ENCODE data around the gene HDAC4. TPM values are rescaled to one million over a fixed set of nuclear protein-coding genes. Genes with fewer than 3 reads are reported as not detected.

The HDAC4 gene
- total and polyA plus RNA-seq, 2 of the 4 experiments (the other 2 are of a cell fraction): 4.1 to 7.2 TPM

- TF ChIP-seq RAD21 (IDR thresholded peaks at IDR 0.05; ENCODE audit: low read length) (no peak), FOS (IDR thresholded peaks at IDR 0.05; ENCODE audit: low read depth, low read length) (no peak), MAZ (IDR thresholded peaks at IDR 0.05; ENCODE audit: borderline replicate concordance, low read depth, low read length) (no peak), CTCF (conservative IDR thresholded peaks at IDR 0.05; ENCODE audit: low read depth, low read length) (no peak), NFE2L2 (IDR thresholded peaks at IDR 0.05; ENCODE audit: low read depth, low read length) (no peak), POLR2A (IDR thresholded peaks at IDR 0.05; ENCODE audit: low read depth, low read length) (no peak), ELK1 (IDR thresholded peaks at IDR 0.05; ENCODE audit: borderline replicate concordance, low read depth, low read length) (no peak), USF2 (IDR thresholded peaks at IDR 0.05; ENCODE audit: low read depth, low read length) (no peak), BHLHE40 (IDR thresholded peaks at IDR 0.05; ENCODE audit: low read depth, low read length) (no peak), MXI1 (IDR thresholded peaks at IDR 0.05; ENCODE audit: borderline replicate concordance, low read depth, low read length) (no peak), RFX5 (IDR thresholded peaks at IDR 0.05; ENCODE audit: low read depth, low read length) (no peak)
- no peak overlapping the region for H4K5ac ChIP-seq (ENCODE audit: low read depth, low read length)
- no peak overlapping the region for H2BK20ac ChIP-seq (ENCODE audit: low read depth, low read length)
- ChIA-PET POLR2A (ENCODE audit: unreplicated experiment) (no interaction called here), CTCF (no interaction called here)
- no peak overlapping the region for H2BK120ac ChIP-seq (ENCODE audit: low read depth, low read length)
- H3K79me1 ChIP-seq (ENCODE audit: low read depth in 1 of 2, low read length in 2 of 2): no peaks in the 10 kb centered on the region; a peak in 1 of 4 replicates
- H4K8ac ChIP-seq (ENCODE audit: low read depth in 2 of 2, low read length in 2 of 2): no peak overlapping the region
- H3K27ac ChIP-seq (ENCODE audit: insufficient read depth, low read length): no peak overlapping the region
- no TSS peak for BruUV-seq (replicated peaks)
- H3K4me1 ChIP-seq (ENCODE audit: control insufficient read depth, insufficient read depth, low read length): no peaks in the 10 kb centered on the region
- no peak overlapping the region for H3K9ac ChIP-seq (ENCODE audit: low read depth, low read length)
- no peak overlapping the region for H2BK15ac ChIP-seq (ENCODE audit: low read depth, low read length)
- ATAC-seq (ENCODE audit: low read depth) (no peak), DNase-seq (no peak)
- WGBS, 2 experiments (ENCODE audit: extremely low coverage in 2 of 2, insufficient read length in 1 of 2): 93% methylated on average over 6 of the region's 12 CpGs; no CpG with 5 or more reads in 1 of the 2 experiments
- no peak overlapping the region for H3K4me3 ChIP-seq (ENCODE audit: insufficient read depth, low read depth, low read length)
- no peak overlapping the region for H3K18ac ChIP-seq (ENCODE audit: low read depth, low read length)
- intact Hi-C loops (cut with micrococcal nuclease): no loop called here
- peaks cover 62% of the 10 kb centered on the region for H3K36me3 ChIP-seq (ENCODE audit: control insufficient read depth, insufficient read depth, low read length)
- peaks cover 9% of the 10 kb centered on the region for H3K9me1 ChIP-seq (ENCODE audit: insufficient read depth, low read length)
- H2AK9ac ChIP-seq (replicated peaks; ENCODE audit: low read depth, low read length, poor library complexity): no peak overlapping the region
- no peak overlapping the region for H2AK5ac ChIP-seq (ENCODE audit: low read depth, low read length)
- no peaks in the 10 kb centered on the region for H3K9me3 ChIP-seq (ENCODE audit: control insufficient read depth, insufficient read depth, low read length)
- no peak overlapping the region for H3K4me2 ChIP-seq (ENCODE audit: low read depth, low read length)
- no peak overlapping the region for H2BK5ac ChIP-seq (ENCODE audit: low read depth, low read length, poor library complexity, severe bottlenecking)
- no peak overlapping the region for H4K91ac ChIP-seq (ENCODE audit: insufficient read depth, low read depth, low read length)
- no peaks in the 10 kb centered on the region for H3K27me3 ChIP-seq (ENCODE audit: control insufficient read depth, insufficient read depth, low read length)
- no peak overlapping the region for H3K56ac ChIP-seq (ENCODE audit: extremely low read depth, insufficient read depth, low read length)
- H4K20me1 ChIP-seq (ENCODE audit: insufficient read depth, low read length): peaks cover 3% of the 10 kb centered on the region
- H2AFZ ChIP-seq (replicated peaks; ENCODE audit: low read length, poor library complexity): no peak overlapping the region
- no peak overlapping the region for H3K4ac ChIP-seq (ENCODE audit: low read depth, low read length)
- in situ Hi-C loops (cut with MboI; ENCODE audit: low sequenced_read_pairs): loop anchor here (25.0 kb wide), 1 partner anchor 841 kb away; no protein-coding TSS in a partner anchor
- H3K23ac ChIP-seq (ENCODE audit: low read depth, low read length): no peak overlapping the region
- no peak overlapping the region for H3K14ac ChIP-seq (replicated peaks; ENCODE audit: low read depth, low read length)
- dilution Hi-C loops (cut with HindIII; ENCODE audit: low sequenced_read_pairs, unreplicated experiment): no loop called here
Measured at GRCh38 chr2:239146741-239147181, 254.1 kb downstream of the HDAC4 start.

All from IMR-90 (cell line).